HepG2 (cell line): ENCODE measurements around the gene SLC38A9. TPM values are rescaled to one million over a fixed set of nuclear protein-coding genes. Genes with fewer than 3 reads are reported as not detected.

Experiments
- AKAP8 ChIP-seq: sonication (generic); formaldehyde crosslinking; IDR thresholded peaks from 2 replicates; pipeline ENCODE4 v1.5.1; 2020; ENCODE audit warnings: mild to moderate bottlenecking, missing genetic modification reagents
- ARNT2 ChIP-seq: sonication (generic); formaldehyde crosslinking; IDR thresholded peaks from 2 replicates; pipeline ENCODE4 v1.8.0; 2022; ENCODE audit warnings: mild to moderate bottlenecking, low read depth, missing genetic modification reagents, moderate library complexity
- KLF12 ChIP-seq: sonication (generic); formaldehyde crosslinking; IDR thresholded peaks from 2 replicates; pipeline ENCODE4 v1.4.0; 2020; ENCODE audit warnings: missing genetic modification reagents, borderline replicate concordance
- LBX2 ChIP-seq: sonication (generic); formaldehyde crosslinking; IDR thresholded peaks from 2 replicates; pipeline ENCODE4 v1.5.0; 2020; ENCODE audit warnings: missing genetic modification reagents, mild to moderate bottlenecking, borderline replicate concordance
- NFKB2 ChIP-seq: sonication (generic); formaldehyde crosslinking; IDR thresholded peaks from 2 replicates; pipeline ENCODE4 v1.4.0; 2020; ENCODE audit warnings: missing genetic modification reagents, borderline replicate concordance
- RBM39 ChIP-seq: fragments of 200-400 bp; formaldehyde crosslinking; IDR thresholded peaks from one replicate; pipeline ENCODE4 v1.6.1; 2018; ENCODE audit warnings: antibody characterized with exemption, mild to moderate bottlenecking, low read depth, low read length; ENCODE audit not compliant: poor library complexity, severe bottlenecking
- YEATS4 ChIP-seq: sonication (generic); formaldehyde crosslinking; IDR thresholded peaks from 2 replicates; pipeline ENCODE4 v1.4.0; 2020; ENCODE audit warnings: missing genetic modification reagents, borderline replicate concordance
- ZNF12 ChIP-seq: sonication (generic); formaldehyde crosslinking; IDR thresholded peaks from 2 replicates; pipeline ENCODE4 v1.5.0; 2020; ENCODE audit warnings: missing genetic modification reagents
- ZNF576 ChIP-seq: sonication (generic); formaldehyde crosslinking; IDR thresholded peaks from 2 replicates; pipeline ENCODE4 v1.4.0; 2020; ENCODE audit warnings: mild to moderate bottlenecking, missing genetic modification reagents
- ZNF646 ChIP-seq: sonication (generic); formaldehyde crosslinking; IDR thresholded peaks from 2 replicates; pipeline ENCODE4 v1.9.0; 2021; ENCODE audit warnings: mild to moderate bottlenecking, missing genetic modification reagents
- ZNF687 ChIP-seq: sonication (generic); formaldehyde crosslinking; IDR thresholded peaks from 2 replicates; pipeline ENCODE4 v1.5.1; 2020; ENCODE audit warnings: mild to moderate bottlenecking, missing genetic modification reagents, moderate library complexity
- ZNF784 ChIP-seq: sonication (generic); formaldehyde crosslinking; IDR thresholded peaks from 2 replicates; pipeline ENCODE4 v1.5.1; 2020; ENCODE audit warnings: missing genetic modification reagents, mild to moderate bottlenecking, borderline replicate concordance
- polyA plus RNA-seq, 8 experiments: library from polyadenylated mRNA; depleted of rRNA in 3 of 8; stranded (reverse) in 7 of 8; unstranded in 1 of 8; fragments of >200 nt; fragmentation: Illumina TruSeq in 4 of 8; extraction: Trizol in 4 of 8; gene quantifications; 2 replicates each; pipeline versions ENCODE4 v1.2.1 to v1.2.3, GENCODE V29; 2011 to 2016; ENCODE audit warnings: low read depth in 4 of 8, missing spikeins in 1 of 8, mixed read lengths in 1 of 8; ENCODE audit not compliant: insufficient read depth in 1 of 8
- total RNA-seq, 5 experiments: library from RNA; depleted of rRNA; stranded (reverse); fragments of >200 nt; fragmentation: Illumina TruSeq; extraction: Trizol; gene quantifications; 2 replicates each; pipeline ENCODE4 v1.2.3, GENCODE V29; 2016; ENCODE audit warnings: low read depth in 1 of 5

SLC38A9 gene
- total and polyA plus RNA-seq, 2 of the 13 experiments (the other 11 are each of a cell fraction or from before 2014, with no cell fraction given): 19.3 to 36.0 TPM

GRCh38 chr5:55712023-55712859, at the start of gene SLC38A9 (continued):
- TF ChIP-seq ZNF12 (CRISPR knock-in tag) (peak; percentile 28; the same call in 1 of the 2 replicates), AKAP8 (no peak), LBX2 (CRISPR knock-in tag) (peak; percentile 52; the same call in 1 of the 2 replicates), ZNF784 (peak; percentile 83; the same call in 1 of the 2 replicates), ZNF646 (CRISPR knock-in tag) (0 out of 2 replicates have a peak, but pooled peaks have one; percentile 39), YEATS4 (CRISPR knock-in tag) (peak; percentile 59; the same call in 1 of the 2 replicates), NFKB2 (CRISPR knock-in tag) (peak; percentile 62; the same call in 1 of the 2 replicates), ZNF687 (CRISPR knock-in tag) (peak; percentile 90), KLF12 (CRISPR knock-in tag) (peak; percentile 90; the same call in 1 of the 2 replicates), ZNF576 (CRISPR knock-in tag) (0 out of 2 replicates have a peak, but pooled peaks have one; percentile 39), ARNT2 (CRISPR knock-in tag) (0 out of 2 replicates have a peak, but pooled peaks have one; percentile 46), RBM39 (peak; percentile 51)
